Fibroblast of pulmonary artery (primary cell): Measurements from ENCODE around the gene RAB8B.

Source experiments
- DNase-seq: peaks from one replicate; pipeline ENCODE4 v3.0.0-alpha.2; 2010; ENCODE audit warnings: low read depth
- H3K4me3 ChIP-seq: replicated peaks from 2 replicates; pipeline ENCODE4 v1.5.1; 2011; ENCODE audit warnings: low read depth, mild to moderate bottlenecking, control low read depth, low read length, moderate library complexity
- TF ChIP-seq, protein P1 (sequence below): IDR thresholded peaks from 2 replicates; pipeline ENCODE4 v1.5.1; 2011; ENCODE audit warnings: mild to moderate bottlenecking, control low read depth, low read length, inconsistent platforms; ENCODE audit errors: missing control alignments

Gene RAB8B

GRCh38 chr15:63314409-63314808, 125.0 kb downstream of the RAB8B start:
- TF ChIP-seq, protein P1, sequence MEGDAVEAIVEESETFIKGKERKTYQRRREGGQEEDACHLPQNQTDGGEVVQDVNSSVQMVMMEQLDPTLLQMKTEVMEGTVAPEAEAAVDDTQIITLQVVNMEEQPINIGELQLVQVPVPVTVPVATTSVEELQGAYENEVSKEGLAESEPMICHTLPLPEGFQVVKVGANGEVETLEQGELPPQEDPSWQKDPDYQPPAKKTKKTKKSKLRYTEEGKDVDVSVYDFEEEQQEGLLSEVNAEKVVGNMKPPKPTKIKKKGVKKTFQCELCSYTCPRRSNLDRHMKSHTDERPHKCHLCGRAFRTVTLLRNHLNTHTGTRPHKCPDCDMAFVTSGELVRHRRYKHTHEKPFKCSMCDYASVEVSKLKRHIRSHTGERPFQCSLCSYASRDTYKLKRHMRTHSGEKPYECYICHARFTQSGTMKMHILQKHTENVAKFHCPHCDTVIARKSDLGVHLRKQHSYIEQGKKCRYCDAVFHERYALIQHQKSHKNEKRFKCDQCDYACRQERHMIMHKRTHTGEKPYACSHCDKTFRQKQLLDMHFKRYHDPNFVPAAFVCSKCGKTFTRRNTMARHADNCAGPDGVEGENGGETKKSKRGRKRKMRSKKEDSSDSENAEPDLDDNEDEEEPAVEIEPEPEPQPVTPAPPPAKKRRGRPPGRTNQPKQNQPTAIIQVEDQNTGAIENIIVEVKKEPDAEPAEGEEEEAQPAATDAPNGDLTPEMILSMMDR: no peak
- H3K4me3 ChIP-seq: no peak overlapping the region
- no peak for DNase-seq
